Loucy (cell line): ENCODE results near the gene DUSP12.

Experiments used
- H2AFZ ChIP-seq: fragments of 200-600 bp; sonication (generic); 2 replicates; pipeline ENCODE4 v1.6.0; 2016; ENCODE audit warnings: antibody characterized with exemption, mild to moderate bottlenecking, low read length, moderate library complexity
- H3F3A ChIP-seq: fragments of 200-600 bp; 2 replicates; pipeline ENCODE4 v1.6.0; 2016; ENCODE audit warnings: antibody characterized with exemption, low read depth, mild to moderate bottlenecking
- H3K27me3 ChIP-seq: fragments of 200-600 bp; sonication (generic); 2 replicates; pipeline ENCODE4 v1.6.1; 2014; ENCODE audit warnings: low read length, mild to moderate bottlenecking; ENCODE audit not compliant: insufficient read depth, poor library complexity, severe bottlenecking
- H3K36me3 ChIP-seq: fragments of 200-600 bp; sonication (generic); 2 replicates; pipeline ENCODE4 v1.6.1; 2016; ENCODE audit warnings: low read length; ENCODE audit not compliant: insufficient read depth
- H3K4me1 ChIP-seq: fragments of 200-600 bp; sonication (generic); 2 replicates; pipeline ENCODE4 v1.5.1; 2014; ENCODE audit warnings: low read length, mild to moderate bottlenecking; ENCODE audit not compliant: insufficient read depth, poor library complexity, severe bottlenecking
- H3K4me2 ChIP-seq: fragments of 200-600 bp; sonication (generic); 2 replicates; pipeline ENCODE4 v1.6.0; 2014; ENCODE audit warnings: antibody characterized with exemption, low read length, low read depth, mild to moderate bottlenecking; ENCODE audit not compliant: poor library complexity, severe bottlenecking
- H3K4me3 ChIP-seq: fragments of 200-600 bp; sonication (generic); 2 replicates; pipeline ENCODE4 v1.5.1; 2014; ENCODE audit warnings: low read length, mild to moderate bottlenecking, mixed read lengths; ENCODE audit not compliant: poor library complexity, severe bottlenecking
- H3K79me2 ChIP-seq: fragments of 200-600 bp; sonication (generic); 2 replicates; pipeline ENCODE4 v1.6.1; 2014; ENCODE audit warnings: low read length; ENCODE audit not compliant: insufficient read depth
- H3K9ac ChIP-seq: fragments of 200-600 bp; sonication (generic); 2 replicates; pipeline ENCODE4 v1.6.0; 2014; ENCODE audit warnings: mild to moderate bottlenecking, low read depth, low read length, moderate library complexity; ENCODE audit not compliant: poor library complexity, severe bottlenecking
- H3K9me2 ChIP-seq: fragments of 200-600 bp; sonication (generic); replicated peaks from 2 replicates; pipeline ENCODE4 v1.6.1; 2016; ENCODE audit warnings: low read depth, low read length, mixed read lengths
- H3K9me3 ChIP-seq: fragments of 200-600 bp; sonication (generic); 2 replicates; pipeline ENCODE4 v1.6.1; 2014; ENCODE audit warnings: mild to moderate bottlenecking, antibody characterized with exemption, low read length, low read depth; ENCODE audit not compliant: insufficient read depth
- H4K20me1 ChIP-seq: fragments of 200-600 bp; sonication (generic); 2 replicates; pipeline ENCODE4 v1.6.0; 2014; ENCODE audit warnings: antibody characterized with exemption, low read length, mild to moderate bottlenecking; ENCODE audit not compliant: insufficient read depth, poor library complexity, severe bottlenecking
- CTCF ChIP-seq: fragments of 200-600 bp; sonication (generic); conservative IDR thresholded peaks from 2 replicates; pipeline ENCODE4 v1.5.1; 2014; ENCODE audit warnings: mild to moderate bottlenecking, antibody characterized with exemption, low read length
- EZH2phosphoT487 ChIP-seq: fragments of 200-600 bp; IDR thresholded peaks from 2 replicates; pipeline ENCODE4 v1.6.1; 2018; ENCODE audit warnings: antibody characterized with exemption, mild to moderate bottlenecking, moderate library complexity, borderline replicate concordance

Gene DUSP12

GRCh38 chr1:161706113-161706481 lies 43.5 kb upstream of the DUSP12 start:
- H3K4me2 ChIP-seq, result no peak overlapping the region
- TF ChIP-seq CTCF (no peak), EZH2phosphoT487 (no peak)
- no peaks in the 10 kb centered on the region for H3K36me3 ChIP-seq

GRCh38 chr1:161706482-161707347 lies 42.9 kb upstream of the DUSP12 start, which contains the start of gene FCRLA:
TSS of gene FCRLA (plus strand) at chr1:161707229. CDS start at chr1:161707265, 36 bp downstream.
- no peak within 1 kb of the TSS for H2AFZ ChIP-seq
- no peaks in the 10 kb centered on the region for H3K79me2 ChIP-seq
- no peaks in the 10 kb centered on the region for H3K4me1 ChIP-seq
- TF ChIP-seq EZH2phosphoT487, result no peak
- no peak for TF ChIP-seq CTCF
- H3K4me2 ChIP-seq, result no peak within 1 kb of the TSS
- H3K36me3 ChIP-seq, result no peaks in the 10 kb centered on the region
- no peak within 1 kb of the TSS for H3K9ac ChIP-seq
- H3K27me3 ChIP-seq, result no peaks in the 10 kb centered on the region
- no peaks in the 10 kb centered on the region for H3F3A ChIP-seq
- no peaks in the 10 kb centered on the region for H4K20me1 ChIP-seq
- H3K4me3 ChIP-seq, result no peak within 1 kb of the TSS
- H3K9me3 ChIP-seq, result no peaks in the 10 kb centered on the region
- H3K9me2 ChIP-seq, result no peaks in the 10 kb centered on the region

More at GRCh38 chr1:161706113-161706481, 43.5 kb upstream of the DUSP12 start:
- H2AFZ ChIP-seq, result no peak overlapping the region
- no peaks in the 10 kb centered on the region for H3K27me3 ChIP-seq
- H3K9me3 ChIP-seq, result no peaks in the 10 kb centered on the region
- H3K9me2 ChIP-seq, result no peaks in the 10 kb centered on the region
- H3K4me3 ChIP-seq, result no peak overlapping the region
- no peaks in the 10 kb centered on the region for H4K20me1 ChIP-seq
- no peaks in the 10 kb centered on the region for H3K4me1 ChIP-seq
- no peaks in the 10 kb centered on the region for H3F3A ChIP-seq
- H3K9ac ChIP-seq, result no peak overlapping the region
- H3K79me2 ChIP-seq, result no peaks in the 10 kb centered on the region

- Histone ChIP-seq H3K4me1 (no peaks in the 10 kb centered on the region), H3K27me3 (no peaks in the 10 kb centered on the region), H3F3A (no peaks in the 10 kb centered on the region), H3K4me3 (no peak overlapping the region), H3K9ac (no peak overlapping the region), H3K36me3 (no peaks in the 10 kb centered on the region), H2AFZ (no peak overlapping the region), H3K9me3 (no peaks in the 10 kb centered on the region), H3K79me2 (no peaks in the 10 kb centered on the region), H3K4me2 (no peak overlapping the region), H3K9me2 (no peaks in the 10 kb centered on the region), H4K20me1 (no peaks in the 10 kb centered on the region)
- TF ChIP-seq EZH2phosphoT487, result no peak
- no peak for TF ChIP-seq CTCF
Observed at GRCh38 chr1:161707503-161707902, 42.1 kb upstream of the DUSP12 start.
